ENCODE measurements around the gene HSPB6. TPM values are rescaled to one million over a fixed set of nuclear protein-coding genes. Genes with fewer than 3 reads are reported as not detected.

Gene HSPB6
- total RNA-seq, 1 experiment from 2014 or later: 2.7 TPM

- Histone ChIP-seq H2AFZ (no peak overlapping the region), H3K4me2 (no peak overlapping the region), H3K36me3 (ENCODE audit: low read depth) (no peaks in the 10 kb centered on the region), H4K20me1 (ENCODE audit: insufficient read depth) (no peaks in the 10 kb centered on the region), H3F3A (ENCODE audit: insufficient read depth, low read depth) (no peaks in the 10 kb centered on the region), H3K4me3 (no peak overlapping the region), H3K4me1 (replicated peaks; ENCODE audit: insufficient read depth) (no peaks in the 10 kb centered on the region), H3K9me3 (ENCODE audit: insufficient read depth, low read depth) (no peaks in the 10 kb centered on the region), H3K27ac (no peak overlapping the region), H3K27me3 (ENCODE audit: insufficient read depth, low read depth) (peaks cover 73% of the 10 kb centered on the region), H3K9me2 (ENCODE audit: insufficient read depth) (no peaks in the 10 kb centered on the region), H3K79me2 (ENCODE audit: low read depth) (no peaks in the 10 kb centered on the region)
- TF ChIP-seq EZH2 (IDR thresholded peaks at IDR 0.05; ENCODE audit: low read depth): no peak
- TF ChIP-seq CTCF (conservative IDR thresholded peaks at IDR 0.05): no peak
- DNase-seq: no peak
- POLR2A ChIA-PET (ENCODE audit: unreplicated experiment): no interaction called here
- CTCF ChIA-PET: no interaction called here
- no TSS peak for BruUV-seq (replicated peaks)
- intact Hi-C loops (cut with micrococcal nuclease; ENCODE audit: unreplicated experiment): no loop called here
Measured at GRCh38 chr19:35805526-35806102, 48.8 kb upstream of the HSPB6 start.

GRCh38 chr19:35801828-35802227, 45.0 kb upstream of the HSPB6 start:
- CTCF ChIA-PET: no interaction called here

GRCh38 chr19:35797663-35798062, 40.8 kb upstream of the HSPB6 start:
- Histone ChIP-seq H3K27me3 (ENCODE audit: insufficient read depth, low read depth) (peaks cover 31% of the 10 kb centered on the region), H3K4me2 (no peak overlapping the region), H3K36me3 (ENCODE audit: low read depth) (no peaks in the 10 kb centered on the region), H3F3A (ENCODE audit: insufficient read depth, low read depth) (no peaks in the 10 kb centered on the region), H3K79me2 (ENCODE audit: low read depth) (no peaks in the 10 kb centered on the region), H3K4me1 (replicated peaks; ENCODE audit: insufficient read depth) (no peaks in the 10 kb centered on the region), H4K20me1 (ENCODE audit: insufficient read depth) (no peaks in the 10 kb centered on the region), H3K27ac (no peak overlapping the region), H3K4me3 (no peak overlapping the region), H3K9me3 (ENCODE audit: insufficient read depth, low read depth) (no peaks in the 10 kb centered on the region), H3K9me2 (ENCODE audit: insufficient read depth) (no peaks in the 10 kb centered on the region), H2AFZ (no peak overlapping the region)
- BruUV-seq (replicated peaks): no TSS peak
- ChIA-PET CTCF (no interaction called here), POLR2A (ENCODE audit: unreplicated experiment) (no interaction called here)
- no peak for DNase-seq
- TF ChIP-seq CTCF (conservative IDR thresholded peaks at IDR 0.05): no peak
- TF ChIP-seq EZH2 (IDR thresholded peaks at IDR 0.05; ENCODE audit: low read depth): no peak
- intact Hi-C loops (cut with micrococcal nuclease; ENCODE audit: unreplicated experiment): no loop called here

More at GRCh38 chr19:35801828-35802227, 45.0 kb upstream of the HSPB6 start:
- Histone ChIP-seq H3K4me2 (no peak overlapping the region), H3K27me3 (ENCODE audit: insufficient read depth, low read depth) (peaks cover 50% of the 10 kb centered on the region), H3K27ac (no peak overlapping the region), H3K9me2 (ENCODE audit: insufficient read depth) (no peaks in the 10 kb centered on the region), H3K9me3 (ENCODE audit: insufficient read depth, low read depth) (no peaks in the 10 kb centered on the region), H2AFZ (no peak overlapping the region), H3F3A (ENCODE audit: insufficient read depth, low read depth) (no peaks in the 10 kb centered on the region), H3K4me1 (replicated peaks; ENCODE audit: insufficient read depth) (no peaks in the 10 kb centered on the region), H3K79me2 (ENCODE audit: low read depth) (no peaks in the 10 kb centered on the region), H3K36me3 (ENCODE audit: low read depth) (no peaks in the 10 kb centered on the region), H3K4me3 (no peak overlapping the region), H4K20me1 (ENCODE audit: insufficient read depth) (no peaks in the 10 kb centered on the region)
- POLR2A ChIA-PET (ENCODE audit: unreplicated experiment): interaction anchor here (0.6 kb wide), 1 partner anchor 16 kb away, joined by 4 read pairs; no protein-coding TSS in a partner anchor
- intact Hi-C loops (cut with micrococcal nuclease; ENCODE audit: unreplicated experiment): no loop called here
- no TSS peak for BruUV-seq (replicated peaks)
- DNase-seq: no peak
- TF ChIP-seq EZH2 (IDR thresholded peaks at IDR 0.05; ENCODE audit: low read depth): no peak
- no peak for TF ChIP-seq CTCF (conservative IDR thresholded peaks at IDR 0.05)
